H1 (cell line): ENCODE data around the gene CISH. TPM values are rescaled to one million over a fixed set of nuclear protein-coding genes. Genes with fewer than 3 reads are reported as not detected.

Source experiments
- CEBPB ChIP-seq: IDR thresholded peaks from 2 replicates; pipeline ENCODE4 v1.6.1; 2012; ENCODE audit warnings: low read depth, low read length
- SIN3A ChIP-seq, 2 experiments: IDR thresholded peaks in 1 of 2; conservative IDR thresholded peaks in 1 of 2; 2 replicates each; pipeline ENCODE4 v1.6.1; 2011 to 2012; ENCODE audit warnings: low read length in 2 of 2, improper control_type of control experiment in 1 of 2, low read depth in 1 of 2, mild to moderate bottlenecking in 1 of 2
- polyA plus RNA-seq, 7 experiments: library from polyadenylated mRNA; depleted of rRNA in 3 of 7; stranded (reverse) in 5 of 7; unstranded in 2 of 7; fragments of >200 nt in 5 of 7; fragments of 200-250 nt in 2 of 7; gene quantifications; 1 replicate in 5 of 7; 2 replicates in 1 of 7; 4 replicates in 1 of 7; pipeline versions ENCODE4 v1.2.1 to v1.2.3, GENCODE V29; 2011 to 2013; ENCODE audit warnings: missing spikeins in 2 of 7, mixed read lengths in 2 of 7
- total RNA-seq: library from RNA; stranded (reverse); fragmentation: NEBNext Ultra II Directional; extraction: Animal tissue kit (Norgen Biotek cat#: 25700); gene quantifications from 2 replicates; pipeline ENCODE4 v1.2.1, GENCODE V29; 2021
- TF ChIP-seq, protein P1 (sequence below): fragments of 300-600 bp; sonication (generic); IDR thresholded peaks from 2 replicates; pipeline ENCODE4 v1.7.1; 2012; ENCODE audit warnings: low read length, moderate library complexity, mild to moderate bottlenecking, inconsistent platforms; ENCODE audit not compliant: insufficient replicate concordance
- TF ChIP-seq, protein P2 (sequence below): IDR thresholded peaks from 2 replicates; pipeline ENCODE4 v1.6.1; 2012; ENCODE audit warnings: inconsistent platforms

CISH gene
- total and polyA plus RNA-seq, 2 of the 8 experiments (the other 6 are each of a cell fraction or from before 2014, with no cell fraction given): 1.9 to 2.2 TPM

GRCh38 chr3:50600841-50601591 is 10.6 kb downstream of the CISH start (continued):
- TF ChIP-seq, protein P1, sequence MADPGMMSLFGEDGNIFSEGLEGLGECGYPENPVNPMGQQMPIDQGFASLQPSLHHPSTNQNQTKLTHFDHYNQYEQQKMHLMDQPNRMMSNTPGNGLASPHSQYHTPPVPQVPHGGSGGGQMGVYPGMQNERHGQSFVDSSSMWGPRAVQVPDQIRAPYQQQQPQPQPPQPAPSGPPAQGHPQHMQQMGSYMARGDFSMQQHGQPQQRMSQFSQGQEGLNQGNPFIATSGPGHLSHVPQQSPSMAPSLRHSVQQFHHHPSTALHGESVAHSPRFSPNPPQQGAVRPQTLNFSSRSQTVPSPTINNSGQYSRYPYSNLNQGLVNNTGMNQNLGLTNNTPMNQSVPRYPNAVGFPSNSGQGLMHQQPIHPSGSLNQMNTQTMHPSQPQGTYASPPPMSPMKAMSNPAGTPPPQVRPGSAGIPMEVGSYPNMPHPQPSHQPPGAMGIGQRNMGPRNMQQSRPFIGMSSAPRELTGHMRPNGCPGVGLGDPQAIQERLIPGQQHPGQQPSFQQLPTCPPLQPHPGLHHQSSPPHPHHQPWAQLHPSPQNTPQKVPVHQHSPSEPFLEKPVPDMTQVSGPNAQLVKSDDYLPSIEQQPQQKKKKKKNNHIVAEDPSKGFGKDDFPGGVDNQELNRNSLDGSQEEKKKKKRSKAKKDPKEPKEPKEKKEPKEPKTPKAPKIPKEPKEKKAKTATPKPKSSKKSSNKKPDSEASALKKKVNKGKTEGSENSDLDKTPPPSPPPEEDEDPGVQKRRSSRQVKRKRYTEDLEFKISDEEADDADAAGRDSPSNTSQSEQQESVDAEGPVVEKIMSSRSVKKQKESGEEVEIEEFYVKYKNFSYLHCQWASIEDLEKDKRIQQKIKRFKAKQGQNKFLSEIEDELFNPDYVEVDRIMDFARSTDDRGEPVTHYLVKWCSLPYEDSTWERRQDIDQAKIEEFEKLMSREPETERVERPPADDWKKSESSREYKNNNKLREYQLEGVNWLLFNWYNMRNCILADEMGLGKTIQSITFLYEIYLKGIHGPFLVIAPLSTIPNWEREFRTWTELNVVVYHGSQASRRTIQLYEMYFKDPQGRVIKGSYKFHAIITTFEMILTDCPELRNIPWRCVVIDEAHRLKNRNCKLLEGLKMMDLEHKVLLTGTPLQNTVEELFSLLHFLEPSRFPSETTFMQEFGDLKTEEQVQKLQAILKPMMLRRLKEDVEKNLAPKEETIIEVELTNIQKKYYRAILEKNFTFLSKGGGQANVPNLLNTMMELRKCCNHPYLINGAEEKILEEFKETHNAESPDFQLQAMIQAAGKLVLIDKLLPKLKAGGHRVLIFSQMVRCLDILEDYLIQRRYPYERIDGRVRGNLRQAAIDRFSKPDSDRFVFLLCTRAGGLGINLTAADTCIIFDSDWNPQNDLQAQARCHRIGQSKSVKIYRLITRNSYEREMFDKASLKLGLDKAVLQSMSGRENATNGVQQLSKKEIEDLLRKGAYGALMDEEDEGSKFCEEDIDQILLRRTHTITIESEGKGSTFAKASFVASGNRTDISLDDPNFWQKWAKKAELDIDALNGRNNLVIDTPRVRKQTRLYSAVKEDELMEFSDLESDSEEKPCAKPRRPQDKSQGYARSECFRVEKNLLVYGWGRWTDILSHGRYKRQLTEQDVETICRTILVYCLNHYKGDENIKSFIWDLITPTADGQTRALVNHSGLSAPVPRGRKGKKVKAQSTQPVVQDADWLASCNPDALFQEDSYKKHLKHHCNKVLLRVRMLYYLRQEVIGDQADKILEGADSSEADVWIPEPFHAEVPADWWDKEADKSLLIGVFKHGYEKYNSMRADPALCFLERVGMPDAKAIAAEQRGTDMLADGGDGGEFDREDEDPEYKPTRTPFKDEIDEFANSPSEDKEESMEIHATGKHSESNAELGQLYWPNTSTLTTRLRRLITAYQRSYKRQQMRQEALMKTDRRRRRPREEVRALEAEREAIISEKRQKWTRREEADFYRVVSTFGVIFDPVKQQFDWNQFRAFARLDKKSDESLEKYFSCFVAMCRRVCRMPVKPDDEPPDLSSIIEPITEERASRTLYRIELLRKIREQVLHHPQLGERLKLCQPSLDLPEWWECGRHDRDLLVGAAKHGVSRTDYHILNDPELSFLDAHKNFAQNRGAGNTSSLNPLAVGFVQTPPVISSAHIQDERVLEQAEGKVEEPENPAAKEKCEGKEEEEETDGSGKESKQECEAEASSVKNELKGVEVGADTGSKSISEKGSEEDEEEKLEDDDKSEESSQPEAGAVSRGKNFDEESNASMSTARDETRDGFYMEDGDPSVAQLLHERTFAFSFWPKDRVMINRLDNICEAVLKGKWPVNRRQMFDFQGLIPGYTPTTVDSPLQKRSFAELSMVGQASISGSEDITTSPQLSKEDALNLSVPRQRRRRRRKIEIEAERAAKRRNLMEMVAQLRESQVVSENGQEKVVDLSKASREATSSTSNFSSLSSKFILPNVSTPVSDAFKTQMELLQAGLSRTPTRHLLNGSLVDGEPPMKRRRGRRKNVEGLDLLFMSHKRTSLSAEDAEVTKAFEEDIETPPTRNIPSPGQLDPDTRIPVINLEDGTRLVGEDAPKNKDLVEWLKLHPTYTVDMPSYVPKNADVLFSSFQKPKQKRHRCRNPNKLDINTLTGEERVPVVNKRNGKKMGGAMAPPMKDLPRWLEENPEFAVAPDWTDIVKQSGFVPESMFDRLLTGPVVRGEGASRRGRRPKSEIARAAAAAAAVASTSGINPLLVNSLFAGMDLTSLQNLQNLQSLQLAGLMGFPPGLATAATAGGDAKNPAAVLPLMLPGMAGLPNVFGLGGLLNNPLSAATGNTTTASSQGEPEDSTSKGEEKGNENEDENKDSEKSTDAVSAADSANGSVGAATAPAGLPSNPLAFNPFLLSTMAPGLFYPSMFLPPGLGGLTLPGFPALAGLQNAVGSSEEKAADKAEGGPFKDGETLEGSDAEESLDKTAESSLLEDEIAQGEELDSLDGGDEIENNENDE: no peak
- TF ChIP-seq, protein P2, sequence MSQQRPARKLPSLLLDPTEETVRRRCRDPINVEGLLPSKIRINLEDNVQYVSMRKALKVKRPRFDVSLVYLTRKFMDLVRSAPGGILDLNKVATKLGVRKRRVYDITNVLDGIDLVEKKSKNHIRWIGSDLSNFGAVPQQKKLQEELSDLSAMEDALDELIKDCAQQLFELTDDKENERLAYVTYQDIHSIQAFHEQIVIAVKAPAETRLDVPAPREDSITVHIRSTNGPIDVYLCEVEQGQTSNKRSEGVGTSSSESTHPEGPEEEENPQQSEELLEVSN: no peak
- TF ChIP-seq SIN3A (conservative IDR thresholded peaks at IDR 0.05 in 1 of 2, IDR thresholded peaks at IDR 0.05 in 1 of 2; ENCODE audit: low read depth in 1 of 2, low read length in 2 of 2) (no peak), CEBPB (no peak)
